Neural cell (in vitro differentiated cells): ENCODE data around the gene DHRS12. TPM values are rescaled to one million over a fixed set of nuclear protein-coding genes. Genes with fewer than 3 reads are reported as not detected.

Experiments used
- H2AFZ ChIP-seq: fragments of 200-600, 300-800 bp; sonication (generic), shearing (Covaris generic); 2 replicates; pipeline ENCODE4 v1.6.0; 2014; ENCODE audit warnings: low read depth, mild to moderate bottlenecking, antibody characterized with exemption, low read length, moderate library complexity
- H3F3A ChIP-seq: fragments of 200-600 bp; shearing (Covaris generic); 2 replicates; pipeline ENCODE4 v1.6.1; 2016; ENCODE audit warnings: mild to moderate bottlenecking, moderate library complexity, mixed read lengths, antibody characterized with exemption, low read length; ENCODE audit not compliant: insufficient read depth, poor library complexity, severe bottlenecking
- H3K27ac ChIP-seq: fragments of 200-600, 300-800 bp; sonication (generic), shearing (Covaris generic); 2 replicates; pipeline ENCODE4 v1.5.1; 2014; ENCODE audit warnings: mild to moderate bottlenecking, low read length, moderate library complexity
- H3K27me3 ChIP-seq: fragments of 300-800, 200-600 bp; sonication (generic), shearing (Covaris generic); 2 replicates; pipeline ENCODE4 v1.6.0; 2014; ENCODE audit warnings: mild to moderate bottlenecking, low read depth, low read length, moderate library complexity; ENCODE audit not compliant: insufficient read depth
- H3K36me3 ChIP-seq: fragments of 300-800, 200-600 bp; sonication (generic), shearing (Covaris generic); 2 replicates; pipeline ENCODE4 v1.5.1; 2014; ENCODE audit warnings: mild to moderate bottlenecking, antibody characterized with exemption, low read length, moderate library complexity; ENCODE audit not compliant: insufficient read depth
- H3K4me2 ChIP-seq: fragments of 300-800, 200-600 bp; sonication (generic), shearing (Covaris generic); 2 replicates; pipeline ENCODE4 v1.6.0; 2014; ENCODE audit warnings: mild to moderate bottlenecking, low read length
- H3K4me3 ChIP-seq: fragments of 300-800, 200-600 bp; sonication (generic), shearing (Covaris generic); 2 replicates; pipeline ENCODE4 v1.5.1; 2014; ENCODE audit warnings: mild to moderate bottlenecking, low read length, moderate library complexity
- H3K79me2 ChIP-seq: fragments of 200-600 bp; shearing (Covaris generic); replicated peaks from 2 replicates; pipeline ENCODE4 v1.6.0; 2014; ENCODE audit warnings: mild to moderate bottlenecking, low read length, moderate library complexity; ENCODE audit not compliant: insufficient read depth
- H3K9ac ChIP-seq: fragments of 300-800, 200-600 bp; sonication (generic), shearing (Covaris generic); 2 replicates; pipeline ENCODE4 v1.6.1; 2016; ENCODE audit warnings: mild to moderate bottlenecking, low read length, mixed read lengths
- H3K9me2 ChIP-seq: fragments of 200-600 bp; shearing (Covaris generic); 2 replicates; pipeline ENCODE4 v1.6.1; 2016; ENCODE audit warnings: mild to moderate bottlenecking, low read length, mixed read lengths; ENCODE audit not compliant: insufficient read depth
- H3K9me3 ChIP-seq: fragments of 200-600, 300-800 bp; sonication (generic), shearing (Covaris generic); 2 replicates; pipeline ENCODE4 v1.6.1; 2016; ENCODE audit warnings: mild to moderate bottlenecking, mixed run types, low read length, moderate library complexity, mixed read lengths
- H4K20me1 ChIP-seq: fragments of 200-600 bp; shearing (Covaris generic); 2 replicates; pipeline ENCODE4 v1.6.1; 2016; ENCODE audit warnings: mild to moderate bottlenecking, mixed run types; ENCODE audit not compliant: insufficient read depth
- EP300 ChIP-seq: fragments of 450-650 bp; conservative IDR thresholded peaks from 2 replicates; pipeline ENCODE4 v1.6.1; 2014; ENCODE audit warnings: antibody characterized with exemption, mild to moderate bottlenecking, moderate library complexity; ENCODE audit not compliant: poor library complexity, severe bottlenecking
- EZH2 ChIP-seq: fragments of 200-600, 300-800 bp; shearing (Covaris generic), sonication (generic); IDR thresholded peaks from 2 replicates; pipeline ENCODE4 v1.6.1; 2014; ENCODE audit warnings: antibody characterized with exemption, low read length, borderline replicate concordance, mild to moderate bottlenecking; ENCODE audit not compliant: insufficient read depth, poor library complexity, severe bottlenecking
- MXI1 ChIP-seq: fragments of 450-650 bp; conservative IDR thresholded peaks from 2 replicates; pipeline ENCODE4 v1.6.1; 2014; ENCODE audit warnings: antibody characterized with exemption, mild to moderate bottlenecking; ENCODE audit not compliant: poor library complexity, severe bottlenecking
- POLR2AphosphoS5 ChIP-seq: IDR thresholded peaks from 2 replicates; pipeline ENCODE4 v1.6.1; 2012
- RAD21 ChIP-seq: fragments of 450-650 bp; conservative IDR thresholded peaks from 2 replicates; pipeline ENCODE4 v1.6.1; 2014; ENCODE audit warnings: antibody characterized with exemption, mild to moderate bottlenecking, moderate library complexity
- SMC3 ChIP-seq: fragments of 450-650 bp; conservative IDR thresholded peaks from 2 replicates; pipeline ENCODE4 v1.6.1; 2014; ENCODE audit warnings: antibody characterized with exemption, mild to moderate bottlenecking, moderate library complexity; ENCODE audit not compliant: poor library complexity
- TAF1 ChIP-seq: IDR thresholded peaks from 2 replicates; pipeline ENCODE4 v1.6.1; 2012; ENCODE audit warnings: low read depth
- polyA plus RNA-seq: library from polyadenylated mRNA; depleted of rRNA; stranded (reverse); fragments of >200 nt; gene quantifications from 2 replicates; pipeline ENCODE4 v1.2.3, GENCODE V29; 2014
- TF ChIP-seq, protein P1 (sequence below): fragments of 450-650 bp; IDR thresholded peaks from 2 replicates; pipeline ENCODE4 v1.5.1; 2014; ENCODE audit warnings: antibody characterized with exemption, mild to moderate bottlenecking, moderate library complexity; ENCODE audit not compliant: poor library complexity, severe bottlenecking
- TF ChIP-seq, protein P2 (sequence below): IDR thresholded peaks from 2 replicates; pipeline ENCODE4 v1.6.1; 2012; ENCODE audit warnings: borderline replicate concordance

DHRS12 gene
- polyA plus RNA-seq, 1 donor from 2014 or later: 4.4 TPM

DNA sequence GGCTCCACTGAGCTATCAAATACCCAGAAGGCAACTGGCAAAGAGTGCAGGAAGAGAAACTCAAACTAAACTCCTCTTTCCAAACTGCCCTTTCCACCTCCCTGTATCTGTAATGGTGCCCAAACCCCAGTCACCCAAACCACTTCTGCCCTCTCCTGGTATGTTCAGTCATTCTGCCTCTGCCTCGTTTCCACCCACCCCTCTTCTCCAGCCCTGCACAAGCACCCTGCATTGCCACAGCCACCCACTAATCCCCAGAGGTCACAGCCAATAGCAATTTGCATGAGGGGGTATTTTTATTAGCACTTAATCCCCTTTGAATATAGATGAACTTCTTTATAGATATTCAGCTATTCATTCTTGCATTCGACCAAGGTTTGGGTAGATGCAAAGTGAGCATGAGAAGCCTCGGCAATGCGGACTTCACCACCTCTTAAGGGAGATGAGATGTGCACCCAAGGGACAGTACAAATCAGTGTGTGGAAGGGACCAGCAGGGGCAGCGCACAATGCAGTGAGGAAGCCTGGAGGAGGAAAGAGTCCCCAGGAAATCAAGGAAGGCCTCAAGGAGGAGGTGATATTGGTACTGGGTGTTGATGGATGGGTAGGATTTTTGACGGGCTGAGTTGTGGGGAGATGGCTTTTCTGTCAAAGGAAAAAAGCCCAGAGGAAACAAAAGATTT, 28.6 kb upstream of the DHRS12 start:
- Histone ChIP-seq H3K9ac (no peak overlapping the region), H3F3A (no peaks in the 10 kb centered on the region), H3K9me2 (no peaks in the 10 kb centered on the region), H3K4me3 (no peak overlapping the region), H3K27ac (no peak overlapping the region), H3K79me2 (no peaks in the 10 kb centered on the region), H3K9me3 (no peaks in the 10 kb centered on the region), H2AFZ (no peak overlapping the region), H4K20me1 (no peaks in the 10 kb centered on the region), H3K4me2 (no peak overlapping the region), H3K36me3 (no peaks in the 10 kb centered on the region), H3K27me3 (no peaks in the 10 kb centered on the region)
- no peak for TF ChIP-seq POLR2AphosphoS5
- TF ChIP-seq, protein P1, sequence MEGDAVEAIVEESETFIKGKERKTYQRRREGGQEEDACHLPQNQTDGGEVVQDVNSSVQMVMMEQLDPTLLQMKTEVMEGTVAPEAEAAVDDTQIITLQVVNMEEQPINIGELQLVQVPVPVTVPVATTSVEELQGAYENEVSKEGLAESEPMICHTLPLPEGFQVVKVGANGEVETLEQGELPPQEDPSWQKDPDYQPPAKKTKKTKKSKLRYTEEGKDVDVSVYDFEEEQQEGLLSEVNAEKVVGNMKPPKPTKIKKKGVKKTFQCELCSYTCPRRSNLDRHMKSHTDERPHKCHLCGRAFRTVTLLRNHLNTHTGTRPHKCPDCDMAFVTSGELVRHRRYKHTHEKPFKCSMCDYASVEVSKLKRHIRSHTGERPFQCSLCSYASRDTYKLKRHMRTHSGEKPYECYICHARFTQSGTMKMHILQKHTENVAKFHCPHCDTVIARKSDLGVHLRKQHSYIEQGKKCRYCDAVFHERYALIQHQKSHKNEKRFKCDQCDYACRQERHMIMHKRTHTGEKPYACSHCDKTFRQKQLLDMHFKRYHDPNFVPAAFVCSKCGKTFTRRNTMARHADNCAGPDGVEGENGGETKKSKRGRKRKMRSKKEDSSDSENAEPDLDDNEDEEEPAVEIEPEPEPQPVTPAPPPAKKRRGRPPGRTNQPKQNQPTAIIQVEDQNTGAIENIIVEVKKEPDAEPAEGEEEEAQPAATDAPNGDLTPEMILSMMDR: no peak
- no peak for TF ChIP-seq EZH2
- no peak for TF ChIP-seq TAF1
- no peak for TF ChIP-seq EP300
- TF ChIP-seq RAD21: no peak
- TF ChIP-seq, protein P2, sequence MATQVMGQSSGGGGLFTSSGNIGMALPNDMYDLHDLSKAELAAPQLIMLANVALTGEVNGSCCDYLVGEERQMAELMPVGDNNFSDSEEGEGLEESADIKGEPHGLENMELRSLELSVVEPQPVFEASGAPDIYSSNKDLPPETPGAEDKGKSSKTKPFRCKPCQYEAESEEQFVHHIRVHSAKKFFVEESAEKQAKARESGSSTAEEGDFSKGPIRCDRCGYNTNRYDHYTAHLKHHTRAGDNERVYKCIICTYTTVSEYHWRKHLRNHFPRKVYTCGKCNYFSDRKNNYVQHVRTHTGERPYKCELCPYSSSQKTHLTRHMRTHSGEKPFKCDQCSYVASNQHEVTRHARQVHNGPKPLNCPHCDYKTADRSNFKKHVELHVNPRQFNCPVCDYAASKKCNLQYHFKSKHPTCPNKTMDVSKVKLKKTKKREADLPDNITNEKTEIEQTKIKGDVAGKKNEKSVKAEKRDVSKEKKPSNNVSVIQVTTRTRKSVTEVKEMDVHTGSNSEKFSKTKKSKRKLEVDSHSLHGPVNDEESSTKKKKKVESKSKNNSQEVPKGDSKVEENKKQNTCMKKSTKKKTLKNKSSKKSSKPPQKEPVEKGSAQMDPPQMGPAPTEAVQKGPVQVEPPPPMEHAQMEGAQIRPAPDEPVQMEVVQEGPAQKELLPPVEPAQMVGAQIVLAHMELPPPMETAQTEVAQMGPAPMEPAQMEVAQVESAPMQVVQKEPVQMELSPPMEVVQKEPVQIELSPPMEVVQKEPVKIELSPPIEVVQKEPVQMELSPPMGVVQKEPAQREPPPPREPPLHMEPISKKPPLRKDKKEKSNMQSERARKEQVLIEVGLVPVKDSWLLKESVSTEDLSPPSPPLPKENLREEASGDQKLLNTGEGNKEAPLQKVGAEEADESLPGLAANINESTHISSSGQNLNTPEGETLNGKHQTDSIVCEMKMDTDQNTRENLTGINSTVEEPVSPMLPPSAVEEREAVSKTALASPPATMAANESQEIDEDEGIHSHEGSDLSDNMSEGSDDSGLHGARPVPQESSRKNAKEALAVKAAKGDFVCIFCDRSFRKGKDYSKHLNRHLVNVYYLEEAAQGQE: no peak
- no peak for TF ChIP-seq MXI1
- no peak for TF ChIP-seq SMC3

DNA sequence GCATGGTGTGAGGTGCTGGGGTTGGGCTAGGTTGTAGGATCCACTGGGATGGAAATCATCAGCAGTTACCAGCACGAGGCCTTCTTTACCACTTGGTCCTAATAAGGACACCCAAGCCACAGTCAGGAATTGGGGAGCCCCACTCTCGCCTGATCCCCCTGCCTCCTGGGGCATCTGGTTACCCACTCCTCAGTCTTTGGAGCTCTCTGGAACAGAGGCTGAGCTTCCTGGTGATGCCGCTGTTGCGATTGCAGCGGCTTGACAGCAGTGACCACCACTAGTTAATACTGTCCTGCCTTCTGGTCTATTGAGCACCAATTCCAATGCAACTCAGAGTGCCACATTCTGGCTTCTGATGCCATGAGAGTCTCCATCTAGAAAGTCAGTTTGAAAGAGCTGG, 27.6 kb upstream of the DHRS12 start:
- Histone ChIP-seq H3K9ac (no peak overlapping the region), H4K20me1 (no peaks in the 10 kb centered on the region), H3K9me2 (no peaks in the 10 kb centered on the region), H3K36me3 (no peaks in the 10 kb centered on the region), H3K27ac (no peak overlapping the region), H3K4me3 (no peak overlapping the region), H3K27me3 (no peaks in the 10 kb centered on the region), H2AFZ (no peak overlapping the region), H3K4me2 (no peak overlapping the region), H3K9me3 (no peaks in the 10 kb centered on the region), H3K79me2 (no peaks in the 10 kb centered on the region), H3F3A (no peaks in the 10 kb centered on the region)
- TF ChIP-seq TAF1: no peak
- no peak for TF ChIP-seq EZH2
- TF ChIP-seq, protein P2: no peak
